IPS DF 4.7 (cell line): ENCODE results near the gene ZNF385D.

Experiments
- DNase-seq: peaks from one replicate; pipeline ENCODE4 v3.0.0-alpha.2; 2013; ENCODE audit warnings: low spot score; ENCODE audit errors: extremely low read depth

Gene ZNF385D

GRCh38 chr3:21750831-21751391 is at the start of gene ZNF385D:
ZNF385D (minus strand) TSS chr3:21751210; CDS start chr3:21750916, 294 bp downstream.
- DNase-seq: peak; percentile 46

- DNase-seq: no peak
Observed at GRCh38 chr3:21798356-21799088, 47.5 kb upstream of the ZNF385D start.

- no peak for DNase-seq
Observed at GRCh38 chr3:21795921-21796320, 44.9 kb upstream of the ZNF385D start.

GRCh38 chr3:21795152-21795837 is 44.3 kb upstream of the ZNF385D start:
- DNase-seq: no peak

GRCh38 chr3:21794291-21794690 is 43.3 kb upstream of the ZNF385D start:
- DNase-seq: no peak

GRCh38 chr3:21792176-21792575 is 41.2 kb upstream of the ZNF385D start:
- DNase-seq: no peak

- no peak for DNase-seq
Observed at GRCh38 chr3:21791356-21791755, 40.3 kb upstream of the ZNF385D start.

- DNase-seq: no peak
Observed at GRCh38 chr3:21790466-21790865, 39.5 kb upstream of the ZNF385D start.

- no peak for DNase-seq
Observed at GRCh38 chr3:21789730-21790129, 38.7 kb upstream of the ZNF385D start.

- DNase-seq: no peak
Observed at GRCh38 chr3:21786438-21786797, 35.4 kb upstream of the ZNF385D start.

GRCh38 chr3:21785765-21786437 is 34.9 kb upstream of the ZNF385D start:
- DNase-seq: no peak

GRCh38 chr3:21783839-21784238 is 32.8 kb upstream of the ZNF385D start:
- DNase-seq: no peak

GRCh38 chr3:21781355-21781754 is 30.3 kb upstream of the ZNF385D start:
- no peak for DNase-seq

- DNase-seq: no peak
Observed at GRCh38 chr3:21779909-21780308, 28.9 kb upstream of the ZNF385D start.

GRCh38 chr3:21778715-21779114 is 27.7 kb upstream of the ZNF385D start:
- DNase-seq: no peak

GRCh38 chr3:21777821-21778220 is 26.8 kb upstream of the ZNF385D start:
- DNase-seq: no peak

GRCh38 chr3:21766002-21766401 is 15.0 kb upstream of the ZNF385D start:
- DNase-seq: no peak

GRCh38 chr3:21755896-21756295 is 4.9 kb upstream of the ZNF385D start:
- DNase-seq: no peak

GRCh38 chr3:21754839-21755238 is 3.8 kb upstream of the ZNF385D start:
- no peak for DNase-seq

- no peak for DNase-seq
Observed at GRCh38 chr3:21752749-21753347, 1.8 kb upstream of the ZNF385D start.

- DNase-seq: no peak
Observed at GRCh38 chr3:21751886-21752285, 876 bp upstream of the ZNF385D start.
